Thoracic aorta (tissue), 2 donors: ENCODE data around the gene SYTL3. TPM values are rescaled to one million over a fixed set of nuclear protein-coding genes. Genes with fewer than 3 reads are reported as not detected.

Experiments used
- ATAC-seq: fragments of 150-250 bp; one replicate; pipeline ENCODE4 v1.8.0; 2017; ENCODE audit warnings: low read depth; ENCODE audit not compliant: insufficient number of reproducible peaks, low FRiP score
- DNase-seq: peaks from one replicate; pipeline ENCODE4 v3.0.0-alpha.2; 2020; ENCODE audit warnings: low spot score
- H3K27ac ChIP-seq, 2 donors: fragments of 200-600 bp; sonication (generic); 1 replicate in 1 of 2; 2 replicates in 1 of 2; pipeline ENCODE4 v1.5.1; 2016; ENCODE audit warnings: mild to moderate bottlenecking in 2 of 2, moderate library complexity in 2 of 2
- H3K27me3 ChIP-seq: fragments of 200-600 bp; sonication (generic); replicated peaks from 2 replicates; pipeline ENCODE4 v1.6.0; 2016; ENCODE audit warnings: mild to moderate bottlenecking; ENCODE audit not compliant: insufficient read depth
- H3K36me3 ChIP-seq: fragments of 200-600 bp; sonication (generic); one replicate; pipeline ENCODE4 v1.5.1; 2016
- H3K4me1 ChIP-seq, 2 donors: fragments of 200-600 bp; sonication (generic); 1 replicate in 1 of 2; 2 replicates in 1 of 2; pipeline versions ENCODE4 v1.5.1 to v1.6.0; 2016; ENCODE audit warnings: low read depth in 2 of 2, mild to moderate bottlenecking in 1 of 2; ENCODE audit not compliant: control insufficient read depth in 1 of 2
- H3K4me3 ChIP-seq: fragments of 200-600 bp; sonication (generic); 2 replicates; pipeline ENCODE4 v1.5.1; 2016; ENCODE audit warnings: mild to moderate bottlenecking
- H3K9me3 ChIP-seq: fragments of 200-600 bp; sonication (generic); 2 replicates; pipeline ENCODE4 v1.5.1; 2016
- total RNA-seq, 2 donors: library from RNA; depleted of rRNA; stranded (reverse); fragments of >200 nt; gene quantifications; one replicate each; pipeline versions ENCODE4 v1.1.0 to v1.2.3, GENCODE V29; 2016
- TF ChIP-seq, protein P1 (sequence below): fragments of 200-600 bp; sonication (generic); IDR thresholded peaks from one replicate; pipeline ENCODE4 v1.5.1; 2019; ENCODE audit warnings: antibody characterized with exemption

SYTL3 gene
- total RNA-seq, 2 donors from 2014 or later: 7.1 to 9.6 TPM

DNA sequence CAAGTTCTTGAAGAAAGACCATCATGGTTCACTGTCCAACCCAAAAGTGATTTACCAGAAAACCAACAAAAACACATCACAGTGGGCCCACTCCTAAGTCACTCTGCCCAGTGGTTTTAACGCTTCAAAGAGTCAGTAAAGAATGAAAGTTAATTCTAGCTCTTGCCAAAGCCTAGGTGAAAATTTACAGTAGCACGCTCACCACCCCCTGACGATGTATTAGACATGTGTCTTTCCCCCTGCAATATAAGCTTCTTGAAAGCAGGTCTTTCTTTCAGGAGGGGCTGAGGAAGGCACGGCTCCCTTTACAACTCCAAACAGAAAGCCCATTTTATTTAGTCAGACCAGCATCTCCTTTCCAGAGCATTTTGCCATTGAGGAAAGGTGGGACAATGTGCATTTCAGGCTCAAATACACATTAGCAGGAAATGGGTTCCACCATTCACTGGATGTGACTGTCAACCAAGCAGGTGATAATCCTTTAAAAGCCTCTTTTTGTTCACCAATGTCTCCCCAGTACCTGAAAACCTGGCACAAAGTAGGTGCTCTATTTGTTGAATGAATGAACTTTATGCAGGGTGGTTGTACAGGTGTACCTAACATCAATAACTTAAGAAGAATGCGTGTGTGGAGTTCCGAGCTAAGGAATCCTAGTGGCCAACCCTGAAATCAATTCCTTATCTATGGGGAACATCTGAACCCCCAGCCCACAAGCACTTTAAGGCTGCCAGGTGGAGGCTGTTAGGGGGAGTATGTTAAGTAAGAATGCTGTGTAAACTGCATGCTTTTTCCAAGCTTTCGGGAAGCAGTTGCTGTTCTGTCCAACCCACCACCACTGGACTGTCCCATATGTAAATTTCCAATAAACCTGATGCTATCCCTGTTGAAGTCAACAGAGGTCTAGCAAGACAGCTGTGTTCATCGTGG lies 157.9 kb downstream of the SYTL3 start:
- ATAC-seq: no peak
- H3K9me3 ChIP-seq: no peaks in the 10 kb centered on the region
- H3K4me3 ChIP-seq: no peak overlapping the region
- no peak for DNase-seq
- no peaks in the 10 kb centered on the region for H3K4me1 ChIP-seq
- no peaks in the 10 kb centered on the region for H3K27me3 ChIP-seq
- H3K36me3 ChIP-seq: no peaks in the 10 kb centered on the region
- H3K27ac ChIP-seq: no peak overlapping the region
- TF ChIP-seq, protein P1, sequence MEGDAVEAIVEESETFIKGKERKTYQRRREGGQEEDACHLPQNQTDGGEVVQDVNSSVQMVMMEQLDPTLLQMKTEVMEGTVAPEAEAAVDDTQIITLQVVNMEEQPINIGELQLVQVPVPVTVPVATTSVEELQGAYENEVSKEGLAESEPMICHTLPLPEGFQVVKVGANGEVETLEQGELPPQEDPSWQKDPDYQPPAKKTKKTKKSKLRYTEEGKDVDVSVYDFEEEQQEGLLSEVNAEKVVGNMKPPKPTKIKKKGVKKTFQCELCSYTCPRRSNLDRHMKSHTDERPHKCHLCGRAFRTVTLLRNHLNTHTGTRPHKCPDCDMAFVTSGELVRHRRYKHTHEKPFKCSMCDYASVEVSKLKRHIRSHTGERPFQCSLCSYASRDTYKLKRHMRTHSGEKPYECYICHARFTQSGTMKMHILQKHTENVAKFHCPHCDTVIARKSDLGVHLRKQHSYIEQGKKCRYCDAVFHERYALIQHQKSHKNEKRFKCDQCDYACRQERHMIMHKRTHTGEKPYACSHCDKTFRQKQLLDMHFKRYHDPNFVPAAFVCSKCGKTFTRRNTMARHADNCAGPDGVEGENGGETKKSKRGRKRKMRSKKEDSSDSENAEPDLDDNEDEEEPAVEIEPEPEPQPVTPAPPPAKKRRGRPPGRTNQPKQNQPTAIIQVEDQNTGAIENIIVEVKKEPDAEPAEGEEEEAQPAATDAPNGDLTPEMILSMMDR: no peak

DNA sequence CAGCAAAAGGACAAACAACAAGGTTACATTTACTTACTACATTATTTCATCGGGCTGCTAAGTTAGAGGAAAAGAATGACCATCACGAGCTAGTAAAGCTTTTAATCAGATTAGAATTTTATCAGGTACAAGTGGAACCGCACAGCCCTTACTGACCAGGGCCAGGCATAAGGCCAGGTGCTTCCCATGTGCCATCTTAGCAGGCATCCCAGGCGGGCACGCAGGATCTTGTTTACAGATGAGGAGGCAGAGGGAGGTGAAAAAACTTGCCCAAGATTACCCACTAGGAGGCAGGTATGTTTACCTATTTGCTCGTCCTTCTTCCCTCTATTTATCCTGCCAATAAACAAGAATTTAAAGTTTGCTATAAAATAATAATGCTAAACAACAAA lies 158.6 kb downstream of the SYTL3 start:
- H3K27ac ChIP-seq: no peak overlapping the region
- no peaks in the 10 kb centered on the region for H3K27me3 ChIP-seq
- H3K4me1 ChIP-seq: no peaks in the 10 kb centered on the region
- TF ChIP-seq, protein P1: no peak
- no peak for ATAC-seq
- H3K4me3 ChIP-seq: no peak overlapping the region
- no peaks in the 10 kb centered on the region for H3K9me3 ChIP-seq
- no peaks in the 10 kb centered on the region for H3K36me3 ChIP-seq
- no peak for DNase-seq

DNA sequence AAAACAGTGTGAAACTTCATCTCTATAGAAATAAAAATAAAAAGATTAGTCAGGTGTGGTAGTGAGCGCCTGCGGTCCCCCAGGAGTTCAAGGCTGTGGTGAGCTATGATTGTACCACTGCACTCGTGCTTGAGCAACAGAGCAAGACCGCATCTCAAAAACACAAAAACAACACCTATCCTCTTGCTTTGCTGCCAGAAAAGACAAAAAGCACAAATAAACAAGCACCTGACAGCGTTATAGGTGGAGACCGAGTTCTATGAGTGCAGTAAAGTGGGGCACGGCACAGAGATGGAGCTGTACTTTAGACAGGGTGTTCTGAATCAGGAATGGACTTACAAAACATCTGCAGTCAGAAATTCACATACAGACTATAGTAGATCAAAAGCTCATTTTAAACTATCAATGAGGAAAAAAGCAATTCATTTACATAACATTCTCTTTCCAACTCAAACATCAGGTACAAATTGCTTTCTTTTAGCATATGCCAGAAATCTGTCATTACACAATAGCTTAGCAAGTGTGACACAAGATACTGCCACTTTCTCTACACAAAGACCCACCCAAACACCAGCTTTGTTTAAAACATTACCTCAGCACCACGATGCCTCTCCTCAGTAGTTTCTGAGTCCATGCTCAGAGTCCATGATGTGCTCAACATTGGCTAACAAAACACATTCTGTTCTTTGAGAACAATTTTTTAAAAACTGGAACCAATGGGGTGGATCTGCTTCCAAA lies 159.3 kb downstream of the SYTL3 start:
- DNase-seq: no peak
- TF ChIP-seq, protein P1: no peak
- Histone ChIP-seq H3K4me3 (no peak overlapping the region), H3K27me3 (no peaks in the 10 kb centered on the region), H3K4me1 (no peaks in the 10 kb centered on the region), H3K9me3 (no peaks in the 10 kb centered on the region), H3K27ac (no peak overlapping the region), H3K36me3 (no peaks in the 10 kb centered on the region)
- ATAC-seq: no peak

DNA sequence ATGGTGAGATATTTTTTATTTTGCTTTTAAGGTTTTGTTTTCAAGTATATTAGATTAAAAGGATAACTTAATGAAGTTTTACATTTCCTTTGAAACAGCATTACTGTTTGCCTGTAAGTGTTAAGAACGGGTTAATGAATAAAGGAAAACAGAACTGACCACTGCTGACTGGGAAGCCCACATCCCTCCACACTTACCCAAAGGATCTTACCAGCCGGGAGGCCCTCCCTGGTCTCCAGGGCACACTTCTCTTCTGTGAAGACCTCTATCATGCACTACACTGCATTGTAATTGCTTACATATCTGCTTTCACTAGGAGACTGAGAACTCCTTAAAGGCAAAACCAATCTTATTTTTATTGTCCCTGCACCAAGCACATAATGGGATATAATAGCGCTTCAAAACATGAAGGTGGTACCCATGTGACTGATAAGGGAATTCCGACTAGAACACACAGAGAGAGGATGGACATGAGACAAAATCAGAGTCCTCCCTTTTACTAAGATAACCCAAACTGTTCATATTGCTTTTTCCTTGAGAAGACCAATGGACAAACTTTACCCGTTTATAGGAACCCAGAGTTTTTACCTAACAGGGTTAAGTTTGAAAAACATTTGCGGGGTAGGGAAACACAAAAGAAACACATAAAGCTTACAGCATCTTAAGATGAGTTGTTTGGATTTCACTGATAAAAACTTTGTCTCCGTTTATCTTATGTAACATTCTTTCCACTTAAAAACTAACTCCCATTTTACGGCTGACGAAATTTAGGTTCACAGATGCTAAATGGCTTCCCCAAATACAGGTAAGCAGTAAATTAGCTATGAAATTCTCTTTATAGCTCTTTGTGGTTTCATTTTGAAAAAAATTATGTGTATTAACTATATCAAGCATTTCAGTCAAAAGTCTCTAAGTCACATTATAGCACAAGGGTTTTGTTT lies 160.6 kb downstream of the SYTL3 start:
- Histone ChIP-seq H3K4me1 (peaks cover 0 to 11% of the 10 kb centered on the region in 2 donors), H3K9me3 (no peaks in the 10 kb centered on the region), H3K4me3 (no peak overlapping the region), H3K36me3 (no peaks in the 10 kb centered on the region), H3K27ac (no peak overlapping the region), H3K27me3 (no peaks in the 10 kb centered on the region)
- no peak for ATAC-seq
- DNase-seq: no peak
- TF ChIP-seq, protein P1: no peak
